ENCODE results near the gene ASB13.

Gene ASB13

GRCh38 chr10:5684971-5685763 lies 18.8 kb upstream of the ASB13 start (continued):
- TF ChIP-seq ELK4 (IDR thresholded peaks at IDR 0.05; ENCODE audit: borderline replicate concordance, low read depth, low read length) (no peak), SP2 (tag by site-specific recombination; IDR thresholded peaks at IDR 0.05) (peak; percentile 74), ZNF777 (tag by site-specific recombination; IDR thresholded peaks at IDR 0.05; ENCODE audit: borderline replicate concordance) (no peak), ZNF223 (tag by site-specific recombination; IDR thresholded peaks at IDR 0.05) (no peak), ZSCAN30 (tag by site-specific recombination; IDR thresholded peaks at IDR 0.05) (peak; percentile 65), ZNF140 (tag by site-specific recombination; IDR thresholded peaks at IDR 0.05) (no peak), GLI4 (tag by site-specific recombination; IDR thresholded peaks at IDR 0.05) (no peak), ZNF660 (tag by site-specific recombination; IDR thresholded peaks at IDR 0.05) (peak; percentile 78), ZNF629 (tag by site-specific recombination; IDR thresholded peaks at IDR 0.05) (0 out of 2 replicates have a peak, but pooled peaks have one; percentile 35), ZNF37A (tag by site-specific recombination; IDR thresholded peaks at IDR 0.05) (no peak), ZNF391 (tag by site-specific recombination; IDR thresholded peaks at IDR 0.05; ENCODE audit: borderline replicate concordance, low read depth) (no peak), SCRT2 (tag by site-specific recombination; IDR thresholded peaks at IDR 0.05) (peak; percentile 97), ZSCAN16 (tag by site-specific recombination; IDR thresholded peaks at IDR 0.05) (no peak), IKZF3 (tag by site-specific recombination; IDR thresholded peaks at IDR 0.05) (peak; percentile 58; the same call in 1 of the 2 replicates), ZNF768 (tag by site-specific recombination; IDR thresholded peaks at IDR 0.05) (no peak), MYNN (tag by site-specific recombination; IDR thresholded peaks at IDR 0.05; ENCODE audit: borderline replicate concordance) (no peak), ZNF335 (tag by site-specific recombination; conservative IDR thresholded peaks at IDR 0.05) (peak; percentile 67), ZXDB (tag by site-specific recombination; IDR thresholded peaks at IDR 0.05) (peak; percentile 15; the same call in 1 of the 2 replicates), KLF10 (tag by site-specific recombination; IDR thresholded peaks at IDR 0.05) (no peak)

- Histone ChIP-seq H3K9me3 (ENCODE audit: control insufficient read depth, insufficient read depth, low read depth, low read length) (no peaks in the 10 kb centered on the region), H3K4me3 (ENCODE audit: low read depth, low read length) (peak within 1 kb of the TSS; percentile 82), H3K27ac (ENCODE audit: extremely low read depth, low read depth, low read length) (peak within 1 kb of the TSS; percentile 89), H3K36me3 (ENCODE audit: control insufficient read depth in 2 of 2, insufficient read depth in 1 of 2, low read length in 2 of 2) (no peaks in the 10 kb centered on the region; a peak in 1 of 3 replicates), H3K4me1 (ENCODE audit: control insufficient read depth, insufficient read depth, low read length) (no peaks in the 10 kb centered on the region; the same call in 1 of the 2 replicates)
- POLR2A ChIA-PET = interaction anchor here (1.0 to 2.1 kb wide), 9 partner anchors 8 to 292 kb away, joined by 3 to 7 read pairs (median 5); partner anchors contain the start of genes ANKRD16, FBH1 and GDI2
- CTCF ChIA-PET = no interaction called here
- peak; percentile 81 for TF ChIP-seq ZNF501 (tag by site-specific recombination; IDR thresholded peaks at IDR 0.05)
- TF ChIP-seq ZNF747 (tag by site-specific recombination; IDR thresholded peaks at IDR 0.05) = no peak
- TF ChIP-seq ZNF518A (tag by site-specific recombination; conservative IDR thresholded peaks at IDR 0.05; ENCODE audit: low read depth) = peak; percentile 93
- TF ChIP-seq ZNF394 (tag by site-specific recombination; IDR thresholded peaks at IDR 0.05; ENCODE audit: borderline replicate concordance) = no peak; the same call in 1 of the 2 replicates
- TF ChIP-seq ZFP69B (tag by site-specific recombination; IDR thresholded peaks at IDR 0.05) = peak; percentile 72
- peak; percentile 60 for TF ChIP-seq ZNF660 (tag by site-specific recombination; IDR thresholded peaks at IDR 0.05)
- 0 out of 2 replicates have a peak, but pooled peaks have one; percentile 17 for TF ChIP-seq INSM2 (tag by site-specific recombination; IDR thresholded peaks at IDR 0.05)
- no peak for TF ChIP-seq ZBTB7A (tag by site-specific recombination; IDR thresholded peaks at IDR 0.05; ENCODE audit: low read depth)
- TF ChIP-seq KLF1 (tag by site-specific recombination; IDR thresholded peaks at IDR 0.05) = no peak; the same call in 1 of the 2 replicates
- TF ChIP-seq ZNF76 (tag by site-specific recombination; IDR thresholded peaks at IDR 0.05; ENCODE audit: borderline replicate concordance, low read depth) = peak; percentile 51; the same call in 1 of the 2 replicates
Observed at GRCh38 chr10:5684318-5684970, 18.0 kb upstream of the ASB13 start, which contains the start of gene TASOR2. Gene TASOR2 (plus strand): TSS chr10:5684838. CDS start chr10:5720643, 35,805 bp downstream.

All from HEK293 (cell line).